Cardiac fibroblast (primary cell): Measurements from ENCODE around the gene SCYL3.

Experiments
- DNase-seq, 2 donors: peaks; one replicate each; pipeline versions ENCODE4 v3.0.0 to v3.0.0-alpha.2; 2010; ENCODE audit warnings: low read depth in 2 of 2
- H3K4me3 ChIP-seq, 2 donors: replicated peaks in 1 of 2; 1 replicate in 1 of 2; 2 replicates in 1 of 2; pipeline ENCODE4 v1.5.1; 2011; ENCODE audit warnings: low read depth in 2 of 2, low read length in 2 of 2, mild to moderate bottlenecking in 2 of 2, moderate library complexity in 1 of 2
- CTCF ChIP-seq: IDR thresholded peaks from one replicate; pipeline ENCODE4 v1.5.1; 2011; ENCODE audit warnings: low read depth, mild to moderate bottlenecking, low read length, inconsistent platforms

The SCYL3 gene

GRCh38 chr1:169838942-169839341 lies 54.8 kb downstream of the SCYL3 start:
- no peak overlapping the region for H3K4me3 ChIP-seq
- DNase-seq: no peak
- no peak for TF ChIP-seq CTCF

- no peak for DNase-seq
- no peak overlapping the region for H3K4me3 ChIP-seq
- no peak for TF ChIP-seq CTCF
These were observed 57.5 kb downstream of the SCYL3 start for GRCh38 chr1:169836198-169836597.

- no peak for DNase-seq
- no peak overlapping the region for H3K4me3 ChIP-seq
- no peak for TF ChIP-seq CTCF
These were observed 58.0 kb downstream of the SCYL3 start for GRCh38 chr1:169835647-169836046.

- H3K4me3 ChIP-seq: no peak overlapping the region
- no peak for DNase-seq
- TF ChIP-seq CTCF: no peak
These were observed 58.8 kb downstream of the SCYL3 start for GRCh38 chr1:169834869-169835268.

- H3K4me3 ChIP-seq: no peak overlapping the region
- no peak for TF ChIP-seq CTCF
- no peak for DNase-seq
These were observed 60.4 kb downstream of the SCYL3 start for GRCh38 chr1:169833179-169833901.

- DNase-seq: no peak
- TF ChIP-seq CTCF: no peak
- no peak overlapping the region for H3K4me3 ChIP-seq
These were observed 64.0 kb downstream of the SCYL3 start for GRCh38 chr1:169829671-169830070.

GRCh38 chr1:169824153-169824552 lies 69.5 kb downstream of the SCYL3 start:
- DNase-seq: no peak
- TF ChIP-seq CTCF: no peak

More at GRCh38 chr1:169824153-169824552, 69.5 kb downstream of the SCYL3 start:
- no peak overlapping the region for H3K4me3 ChIP-seq
